Measurements from ENCODE around the gene SULT4A1. TPM values are rescaled to one million over a fixed set of nuclear protein-coding genes. Genes with fewer than 3 reads are reported as not detected.

SULT4A1 gene
- polyA plus RNA-seq, 3 donors = not detected

DNA sequence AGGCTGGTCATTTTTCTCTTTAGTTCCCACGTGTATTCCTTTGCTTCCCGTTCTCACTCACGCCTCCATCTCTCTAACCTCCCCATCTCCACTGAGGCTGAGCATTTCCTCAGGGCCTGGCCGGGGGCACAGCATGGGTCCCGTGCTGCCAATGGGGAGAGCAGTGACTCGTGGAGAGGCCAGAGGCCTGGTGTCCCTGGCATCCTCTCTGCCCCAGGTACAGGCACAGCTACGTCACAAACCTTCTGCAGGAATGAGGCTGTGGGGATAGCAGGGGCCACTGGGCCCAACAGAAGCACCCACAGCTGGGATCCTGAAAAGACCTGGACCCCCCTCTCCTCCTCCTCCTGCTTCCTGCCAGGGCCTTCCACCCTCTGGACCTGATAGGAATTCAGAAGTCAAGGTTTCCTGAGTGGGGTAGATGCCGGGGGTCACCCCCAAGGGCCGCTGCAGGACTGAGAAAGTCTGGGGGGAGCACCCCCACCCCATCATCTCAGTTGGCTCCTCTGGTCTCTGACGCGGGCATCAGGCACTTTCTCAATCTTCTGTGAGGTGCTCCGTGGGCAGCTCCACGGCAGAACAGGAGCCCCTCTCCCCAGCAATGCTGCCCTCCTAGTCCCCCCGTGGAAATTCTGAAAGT lies 17.7 kb upstream of the SULT4A1 start:
- Mint-ChIP-seq H3K27me3 (ENCODE audit: low read depth in 3 of 3) (peaks cover 1 to 6% (median 4%) of the 10 kb centered on the region in 3 donors), H3K4me3 (no peak overlapping the region), H3K36me3 (no peaks in the 10 kb centered on the region), H3K27ac (no peak overlapping the region), H3K4me1 (no peaks in the 10 kb centered on the region), H3K9me3 (peaks cover 0 to 2% (median 0%) of the 10 kb centered on the region in 7 donors)
- H4K20me1 ChIP-seq (ENCODE audit: insufficient read depth, low read length) = no peaks in the 10 kb centered on the region
- H2AFZ ChIP-seq (ENCODE audit: insufficient read depth, low read depth, low read length, poor library complexity, severe bottlenecking) = no peak overlapping the region
- intact Hi-C loops (cut with micrococcal nuclease) = no loop called here
- WGBS (ENCODE audit: insufficient coverage) = 81% methylated on average over 10 of the region's 14 CpGs
- H3K4me3 ChIP-seq (replicated peaks in 1 of 3; ENCODE audit: low read depth in 2 of 3, low read length in 3 of 3) = no peak overlapping the region
- no peak overlapping the region for H3K9ac ChIP-seq (ENCODE audit: insufficient read depth, low read length, poor library complexity, severe bottlenecking)
- TF ChIP-seq, protein P1, sequence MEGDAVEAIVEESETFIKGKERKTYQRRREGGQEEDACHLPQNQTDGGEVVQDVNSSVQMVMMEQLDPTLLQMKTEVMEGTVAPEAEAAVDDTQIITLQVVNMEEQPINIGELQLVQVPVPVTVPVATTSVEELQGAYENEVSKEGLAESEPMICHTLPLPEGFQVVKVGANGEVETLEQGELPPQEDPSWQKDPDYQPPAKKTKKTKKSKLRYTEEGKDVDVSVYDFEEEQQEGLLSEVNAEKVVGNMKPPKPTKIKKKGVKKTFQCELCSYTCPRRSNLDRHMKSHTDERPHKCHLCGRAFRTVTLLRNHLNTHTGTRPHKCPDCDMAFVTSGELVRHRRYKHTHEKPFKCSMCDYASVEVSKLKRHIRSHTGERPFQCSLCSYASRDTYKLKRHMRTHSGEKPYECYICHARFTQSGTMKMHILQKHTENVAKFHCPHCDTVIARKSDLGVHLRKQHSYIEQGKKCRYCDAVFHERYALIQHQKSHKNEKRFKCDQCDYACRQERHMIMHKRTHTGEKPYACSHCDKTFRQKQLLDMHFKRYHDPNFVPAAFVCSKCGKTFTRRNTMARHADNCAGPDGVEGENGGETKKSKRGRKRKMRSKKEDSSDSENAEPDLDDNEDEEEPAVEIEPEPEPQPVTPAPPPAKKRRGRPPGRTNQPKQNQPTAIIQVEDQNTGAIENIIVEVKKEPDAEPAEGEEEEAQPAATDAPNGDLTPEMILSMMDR (IDR thresholded peaks at IDR 0.05) = no peak
- DNase-seq = no peak
- H3K36me3 ChIP-seq (replicated peaks in 1 of 2; ENCODE audit: control insufficient read depth in 1 of 2, insufficient read depth in 2 of 2, low read length in 2 of 2) = no peaks in the 10 kb centered on the region
- no peaks in the 10 kb centered on the region for H3K79me2 ChIP-seq (ENCODE audit: insufficient read depth, low read length)
- H3K4me2 ChIP-seq (replicated peaks; ENCODE audit: extremely low read depth, low read length, poor library complexity, severe bottlenecking) = no peak overlapping the region
- no peaks in the 10 kb centered on the region for H3K9me3 ChIP-seq (replicated peaks in 1 of 2; ENCODE audit: control insufficient read depth in 1 of 2, insufficient read depth in 1 of 2, low read length in 2 of 2)
- no peaks in the 10 kb centered on the region for H3K27me3 ChIP-seq (ENCODE audit: control insufficient read depth in 2 of 2, insufficient read depth in 2 of 2, low read length in 2 of 2)
- H3K4me1 ChIP-seq (ENCODE audit: control insufficient read depth in 1 of 2, insufficient read depth in 2 of 2, low read length in 2 of 2) = no peaks in the 10 kb centered on the region
- H3K27ac ChIP-seq (ENCODE audit: low read depth in 1 of 2, low read length in 2 of 2) = no peak overlapping the region

GRCh38 chr22:43878831-43879550 lies 16.7 kb upstream of the SULT4A1 start:
- Histone ChIP-seq H3K36me3 (replicated peaks in 1 of 2; ENCODE audit: control insufficient read depth in 1 of 2, insufficient read depth in 2 of 2, low read length in 2 of 2) (no peaks in the 10 kb centered on the region), H4K20me1 (ENCODE audit: insufficient read depth, low read length) (no peaks in the 10 kb centered on the region), H3K27ac (ENCODE audit: low read depth in 1 of 2, low read length in 2 of 2) (no peak overlapping the region), H3K9ac (ENCODE audit: insufficient read depth, low read length, poor library complexity, severe bottlenecking) (no peak overlapping the region), H3K27me3 (ENCODE audit: control insufficient read depth in 2 of 2, insufficient read depth in 2 of 2, low read length in 2 of 2) (no peaks in the 10 kb centered on the region), H3K4me2 (replicated peaks; ENCODE audit: extremely low read depth, low read length, poor library complexity, severe bottlenecking) (no peak overlapping the region), H3K4me3 (replicated peaks in 1 of 3; ENCODE audit: low read depth in 2 of 3, low read length in 3 of 3) (no peak overlapping the region), H3K79me2 (ENCODE audit: insufficient read depth, low read length) (no peaks in the 10 kb centered on the region), H3K4me1 (ENCODE audit: control insufficient read depth in 1 of 2, insufficient read depth in 2 of 2, low read length in 2 of 2) (no peaks in the 10 kb centered on the region), H2AFZ (ENCODE audit: insufficient read depth, low read depth, low read length, poor library complexity, severe bottlenecking) (no peak overlapping the region), H3K9me3 (replicated peaks in 1 of 2; ENCODE audit: control insufficient read depth in 1 of 2, insufficient read depth in 1 of 2, low read length in 2 of 2) (no peaks in the 10 kb centered on the region)
- no peak overlapping the region for H3K27ac Mint-ChIP-seq
- intact Hi-C loops (cut with micrococcal nuclease) = no loop called here
- H3K9me3 Mint-ChIP-seq = peaks cover 0 to 2% (median 0%) of the 10 kb centered on the region in 7 donors
- H3K4me3 Mint-ChIP-seq = no peak overlapping the region
- no peak for DNase-seq
- WGBS (ENCODE audit: insufficient coverage) = 87% methylated on average over 10 of the region's 12 CpGs
- H3K36me3 Mint-ChIP-seq = no peaks in the 10 kb centered on the region
- peaks cover 1 to 8% (median 2%) of the 10 kb centered on the region in 3 donors for H3K27me3 Mint-ChIP-seq (ENCODE audit: low read depth in 3 of 3)
- TF ChIP-seq, protein P1 (IDR thresholded peaks at IDR 0.05) = no peak
- H3K4me1 Mint-ChIP-seq = no peaks in the 10 kb centered on the region
